ENCODE results near the gene GBP4. TPM values are rescaled to one million over a fixed set of nuclear protein-coding genes. Genes with fewer than 3 reads are reported as not detected.
"Not testable (repeated sequence)": the region's sequence is repeated elsewhere in the genome, so short reads cannot be mapped to it uniquely, and the experiment has no call there.

GBP4 gene, protein sequence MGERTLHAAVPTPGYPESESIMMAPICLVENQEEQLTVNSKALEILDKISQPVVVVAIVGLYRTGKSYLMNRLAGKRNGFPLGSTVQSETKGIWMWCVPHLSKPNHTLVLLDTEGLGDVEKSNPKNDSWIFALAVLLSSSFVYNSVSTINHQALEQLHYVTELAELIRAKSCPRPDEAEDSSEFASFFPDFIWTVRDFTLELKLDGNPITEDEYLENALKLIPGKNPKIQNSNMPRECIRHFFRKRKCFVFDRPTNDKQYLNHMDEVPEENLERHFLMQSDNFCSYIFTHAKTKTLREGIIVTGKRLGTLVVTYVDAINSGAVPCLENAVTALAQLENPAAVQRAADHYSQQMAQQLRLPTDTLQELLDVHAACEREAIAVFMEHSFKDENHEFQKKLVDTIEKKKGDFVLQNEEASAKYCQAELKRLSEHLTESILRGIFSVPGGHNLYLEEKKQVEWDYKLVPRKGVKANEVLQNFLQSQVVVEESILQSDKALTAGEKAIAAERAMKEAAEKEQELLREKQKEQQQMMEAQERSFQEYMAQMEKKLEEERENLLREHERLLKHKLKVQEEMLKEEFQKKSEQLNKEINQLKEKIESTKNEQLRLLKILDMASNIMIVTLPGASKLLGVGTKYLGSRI
- total RNA-seq: 10 to 100 TPM in 1 of 4 donors, 1 to 10 TPM in 3; 1.6 to 15.0 (median 5.0) TPM

- Histone ChIP-seq H3K4me3 (peak within 1 kb of the TSS; percentile 50 to 65 (median 61)), H3K9me3 (no peaks in the 10 kb centered on the region), H3K4me1 (peaks cover 6 to 7% of the 10 kb centered on the region in 2 donors), H3K27ac (peak within 1 kb of the TSS; percentile 51 to 76 (median 63)), H3K36me3 (no peaks in the 10 kb centered on the region), H3K27me3 (no peaks in the 10 kb centered on the region)
- intact Hi-C loops (cut with DNase I; ENCODE audit: low total_unique reads): no loop called here
- in situ Hi-C loops (cut with MboI; ENCODE audit: low sequenced_read_pairs in 4 of 4): no loop called here
- TF ChIP-seq, protein P1, sequence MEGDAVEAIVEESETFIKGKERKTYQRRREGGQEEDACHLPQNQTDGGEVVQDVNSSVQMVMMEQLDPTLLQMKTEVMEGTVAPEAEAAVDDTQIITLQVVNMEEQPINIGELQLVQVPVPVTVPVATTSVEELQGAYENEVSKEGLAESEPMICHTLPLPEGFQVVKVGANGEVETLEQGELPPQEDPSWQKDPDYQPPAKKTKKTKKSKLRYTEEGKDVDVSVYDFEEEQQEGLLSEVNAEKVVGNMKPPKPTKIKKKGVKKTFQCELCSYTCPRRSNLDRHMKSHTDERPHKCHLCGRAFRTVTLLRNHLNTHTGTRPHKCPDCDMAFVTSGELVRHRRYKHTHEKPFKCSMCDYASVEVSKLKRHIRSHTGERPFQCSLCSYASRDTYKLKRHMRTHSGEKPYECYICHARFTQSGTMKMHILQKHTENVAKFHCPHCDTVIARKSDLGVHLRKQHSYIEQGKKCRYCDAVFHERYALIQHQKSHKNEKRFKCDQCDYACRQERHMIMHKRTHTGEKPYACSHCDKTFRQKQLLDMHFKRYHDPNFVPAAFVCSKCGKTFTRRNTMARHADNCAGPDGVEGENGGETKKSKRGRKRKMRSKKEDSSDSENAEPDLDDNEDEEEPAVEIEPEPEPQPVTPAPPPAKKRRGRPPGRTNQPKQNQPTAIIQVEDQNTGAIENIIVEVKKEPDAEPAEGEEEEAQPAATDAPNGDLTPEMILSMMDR (IDR thresholded peaks at IDR 0.05 in 4 of 5, conservative IDR thresholded peaks at IDR 0.05 in 1 of 5): no peak
- TF ChIP-seq POLR2A (IDR thresholded peaks at IDR 0.05): peak in 1 of 2 donors; percentile 33
- DNase-seq (no peak), ATAC-seq (peak; percentile 61 to 75)
Measured at GRCh38 chr1:89198491-89199072, at the start of gene GBP4. Gene GBP4, minus strand, starts transcription at chr1:89198942. Its CDS starts 108 bp downstream, at chr1:89198834.

DNA sequence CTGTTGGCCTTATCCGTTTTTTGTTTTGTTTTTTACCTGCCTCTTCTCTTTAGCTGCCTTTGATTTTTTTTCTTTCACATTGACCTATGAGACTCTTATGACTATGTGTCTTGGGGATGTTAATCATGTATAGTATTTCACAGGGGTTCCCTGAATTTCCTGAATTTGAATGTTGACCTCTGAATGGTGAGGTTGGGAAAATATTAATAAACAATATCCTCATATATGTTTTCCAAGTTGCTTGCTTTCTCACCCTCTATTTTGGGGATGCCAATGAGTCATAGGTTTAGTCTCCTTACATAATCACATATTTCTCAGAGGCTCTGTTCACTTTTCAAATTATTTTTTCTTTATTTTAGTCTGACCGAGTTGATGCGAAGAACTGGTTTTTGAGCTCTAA, 44.3 kb upstream of the GBP4 start:
- intact Hi-C loops (cut with DNase I; ENCODE audit: low total_unique reads) (no loop called here), in situ Hi-C loops (cut with MboI; ENCODE audit: low sequenced_read_pairs in 4 of 4) (no loop called here)
- ATAC-seq (no peak), DNase-seq (no peak)
- H3K36me3 ChIP-seq: no peaks in the 10 kb centered on the region
- no peaks in the 10 kb centered on the region for H3K27me3 ChIP-seq
- H3K4me1 ChIP-seq: no peaks in the 10 kb centered on the region
- no peaks in the 10 kb centered on the region for H3K9me3 ChIP-seq
- TF ChIP-seq, protein P1 (IDR thresholded peaks at IDR 0.05 in 4 of 5, conservative IDR thresholded peaks at IDR 0.05 in 1 of 5): no peak
- TF ChIP-seq POLR2A (IDR thresholded peaks at IDR 0.05): no peak
- H3K27ac ChIP-seq: no peak overlapping the region
- H3K4me3 ChIP-seq: no peak overlapping the region

DNA sequence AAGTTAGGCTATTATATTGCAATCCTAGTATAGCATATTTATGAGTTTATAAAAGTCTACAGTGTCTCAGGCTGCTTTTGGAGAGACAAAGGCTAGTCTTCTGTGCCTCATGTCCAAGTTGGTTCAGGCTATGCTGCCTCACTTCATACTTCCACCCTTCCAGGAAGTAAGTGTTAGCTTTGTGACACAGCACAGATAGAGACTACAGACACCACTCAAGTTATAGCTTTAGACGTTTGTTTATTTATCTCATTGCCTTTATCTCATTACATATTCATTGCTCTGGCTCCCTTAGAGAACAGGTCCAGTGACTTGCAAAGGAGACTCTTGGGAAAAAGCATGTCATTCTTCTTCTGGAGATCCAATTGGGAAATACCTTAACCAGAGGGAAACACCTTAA, 22.6 kb upstream of the GBP4 start:
- no peaks in the 10 kb centered on the region for H3K36me3 ChIP-seq
- DNase-seq (no peak), ATAC-seq (no peak)
- TF ChIP-seq, protein P1 (IDR thresholded peaks at IDR 0.05 in 4 of 5, conservative IDR thresholded peaks at IDR 0.05 in 1 of 5): no peak
- no peak for TF ChIP-seq POLR2A (IDR thresholded peaks at IDR 0.05)
- H3K4me1 ChIP-seq: no peaks in the 10 kb centered on the region
- H3K4me3 ChIP-seq: no peak overlapping the region
- intact Hi-C loops (cut with DNase I; ENCODE audit: low total_unique reads): no loop called here
- H3K9me3 ChIP-seq: no peaks in the 10 kb centered on the region
- no peak overlapping the region for H3K27ac ChIP-seq
- in situ Hi-C loops (cut with MboI; ENCODE audit: low sequenced_read_pairs in 4 of 4): no loop called here
- no peaks in the 10 kb centered on the region for H3K27me3 ChIP-seq

DNA sequence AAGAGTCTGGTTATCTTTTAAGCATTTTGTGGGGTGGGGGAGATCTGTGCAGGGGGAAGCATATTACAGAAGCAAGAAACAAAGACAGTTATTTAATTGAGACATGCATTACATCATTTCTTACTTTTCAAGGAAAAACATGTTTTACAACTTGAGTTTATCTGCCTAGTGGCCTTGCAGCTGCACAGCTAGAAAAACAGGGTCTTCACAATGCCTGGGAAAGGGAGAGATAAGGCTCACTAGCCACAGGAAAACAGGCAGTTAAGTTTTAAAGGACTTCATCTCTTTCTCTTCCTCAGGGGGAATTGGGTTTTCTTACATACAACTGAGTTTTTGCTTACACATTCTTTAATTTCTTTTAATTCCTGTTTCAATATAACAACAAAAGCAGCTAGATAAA, 21.1 kb upstream of the GBP4 start:
- H3K4me3 ChIP-seq; H3K4me1 ChIP-seq; intact Hi-C loops (cut with DNase I; ENCODE audit: low total_unique reads); H3K9me3 ChIP-seq; H3K27me3 ChIP-seq; H3K27ac ChIP-seq; ATAC-seq; in situ Hi-C loops (cut with MboI; ENCODE audit: low sequenced_read_pairs in 4 of 4); H3K36me3 ChIP-seq; DNase-seq: not testable (repeated sequence)

DNA sequence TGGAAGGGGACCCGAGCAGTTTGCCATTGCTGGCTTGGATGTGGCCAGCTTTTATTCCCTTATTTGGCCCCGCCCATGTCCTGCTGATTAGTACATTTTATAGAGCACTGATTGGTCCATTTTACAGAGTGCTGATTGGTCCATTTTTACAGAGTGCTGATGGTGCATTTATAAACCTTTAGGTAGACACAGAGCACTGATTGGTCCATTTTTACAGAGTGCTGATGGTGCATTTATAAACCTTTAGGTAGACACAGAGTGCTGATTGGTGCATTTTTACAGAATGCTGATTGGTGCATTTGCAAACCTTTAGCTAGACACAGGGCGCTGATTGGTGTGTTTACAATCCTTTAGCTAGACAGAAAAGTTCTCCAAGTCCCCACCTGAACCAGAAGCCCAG, 20.2 kb upstream of the GBP4 start:
- H3K27me3 ChIP-seq; DNase-seq; in situ Hi-C loops (cut with MboI; ENCODE audit: low sequenced_read_pairs in 4 of 4); H3K36me3 ChIP-seq; H3K27ac ChIP-seq; ATAC-seq; H3K4me1 ChIP-seq; H3K9me3 ChIP-seq; intact Hi-C loops (cut with DNase I; ENCODE audit: low total_unique reads); H3K4me3 ChIP-seq: not testable (repeated sequence)
